Fibroblast of upper back skin (primary cell): Measurements from ENCODE around the gene KAT5.
A peak's percentile ranks its signal among the peaks of the same experiment; 100 is the strongest.
"Not testable (repeated sequence)": the region's sequence is repeated elsewhere in the genome, so short reads cannot be mapped to it uniquely, and the experiment has no call there.

Experiments used
- DNase-seq: peaks from one replicate; pipeline ENCODE4 v3.0.0-alpha.2; 2013

Gene KAT5

GRCh38 chr11:65711785-65712632 lies at the start of gene KAT5:
KAT5 (plus strand) TSS chr11:65712252; CDS start chr11:65712268, 16 bp downstream.
- peak; percentile 98 for DNase-seq

GRCh38 chr11:65662799-65663638 lies 49.0 kb upstream of the KAT5 start, which contains the start of gene RELA:
RELA (minus strand) TSS chr11:65662916; CDS start chr11:65662832, 84 bp downstream.
- peak; percentile 96 for DNase-seq

GRCh38 chr11:65663639-65664200 lies 48.3 kb upstream of the KAT5 start:
- DNase-seq = peak; percentile 64

GRCh38 chr11:65672180-65672860 lies 39.7 kb upstream of the KAT5 start:
- no peak for DNase-seq

- DNase-seq = no peak
These were observed 39.1 kb upstream of the KAT5 start for GRCh38 chr11:65672982-65673381.

GRCh38 chr11:65680192-65680743 lies 31.8 kb upstream of the KAT5 start:
- no peak for DNase-seq

GRCh38 chr11:65683480-65683879 lies 28.6 kb upstream of the KAT5 start:
- DNase-seq = not testable (repeated sequence)

GRCh38 chr11:65685981-65686380 lies 26.1 kb upstream of the KAT5 start:
- no peak for DNase-seq

- DNase-seq = not testable (repeated sequence)
These were observed 20.2 kb upstream of the KAT5 start for GRCh38 chr11:65691847-65692246.

- no peak for DNase-seq
These were observed 19.7 kb upstream of the KAT5 start for GRCh38 chr11:65692367-65692766.

GRCh38 chr11:65695459-65696241 lies 16.4 kb upstream of the KAT5 start:
- no peak for DNase-seq

- no peak for DNase-seq
These were observed 15.1 kb upstream of the KAT5 start for GRCh38 chr11:65696802-65697552.

- DNase-seq = no peak
These were observed 13.8 kb upstream of the KAT5 start for GRCh38 chr11:65698205-65698604.

GRCh38 chr11:65699306-65699705 lies 12.7 kb upstream of the KAT5 start:
- no peak for DNase-seq

GRCh38 chr11:65700399-65700798 lies 11.7 kb upstream of the KAT5 start:
- no peak for DNase-seq

- DNase-seq = no peak
These were observed 10.4 kb upstream of the KAT5 start for GRCh38 chr11:65701686-65702085.

- no peak for DNase-seq
These were observed 8.2 kb upstream of the KAT5 start for GRCh38 chr11:65703846-65704245.

- DNase-seq = peak; percentile 33
These were observed 5.7 kb upstream of the KAT5 start for GRCh38 chr11:65706303-65706763.

- not testable (repeated sequence) for DNase-seq
These were observed 5.0 kb upstream of the KAT5 start for GRCh38 chr11:65707002-65707401.

- DNase-seq = no peak
These were observed 3.6 kb upstream of the KAT5 start for GRCh38 chr11:65708451-65708850.

- DNase-seq = no peak
These were observed 2.4 kb upstream of the KAT5 start for GRCh38 chr11:65709661-65710060.
